ENCODE data around the gene CREBBP.

The CREBBP gene

GRCh38 chr16:3770530-3770929, 110.0 kb downstream of the CREBBP start:
- no peak for TF ChIP-seq EGR1 (IDR thresholded peaks at IDR 0.05)
- TF ChIP-seq YY1 (IDR thresholded peaks at IDR 0.05; ENCODE audit: low read depth) = no peak
- no peak for TF ChIP-seq CEBPB (IDR thresholded peaks at IDR 0.05)
- no peak for TF ChIP-seq CREB1 (IDR thresholded peaks at IDR 0.05; ENCODE audit: low read depth)
- TF ChIP-seq FOXM1 (IDR thresholded peaks at IDR 0.05; ENCODE audit: borderline replicate concordance, low read depth) = no peak
- TF ChIP-seq REST (IDR thresholded peaks at IDR 0.05; ENCODE audit: low read depth) = no peak
- TF ChIP-seq TEAD4 (IDR thresholded peaks at IDR 0.05) = no peak
- no peak for TF ChIP-seq TCF12 (IDR thresholded peaks at IDR 0.05; ENCODE audit: low read depth)
- no peak for TF ChIP-seq ZBTB7A (IDR thresholded peaks at IDR 0.05; ENCODE audit: low read depth)
- TF ChIP-seq USF1 (IDR thresholded peaks at IDR 0.05) = no peak
- TF ChIP-seq EP300 (IDR thresholded peaks at IDR 0.05; ENCODE audit: borderline replicate concordance) = no peak
- TF ChIP-seq TAF1 (IDR thresholded peaks at IDR 0.05; ENCODE audit: low read depth) = no peak
- TF ChIP-seq NFIC (IDR thresholded peaks at IDR 0.05) = no peak
- TF ChIP-seq MAX (IDR thresholded peaks at IDR 0.05) = no peak
- no peak for TF ChIP-seq RAD21 (IDR thresholded peaks at IDR 0.05; ENCODE audit: low read depth)

GRCh38 chr16:3769942-3770341, 110.6 kb downstream of the CREBBP start:
- TF ChIP-seq ZBTB7A (IDR thresholded peaks at IDR 0.05; ENCODE audit: low read depth) = no peak
- TF ChIP-seq USF1 (IDR thresholded peaks at IDR 0.05) = no peak
- TF ChIP-seq CREB1 (IDR thresholded peaks at IDR 0.05; ENCODE audit: low read depth) = no peak
- TF ChIP-seq TEAD4 (IDR thresholded peaks at IDR 0.05) = no peak
- no peak for TF ChIP-seq REST (IDR thresholded peaks at IDR 0.05; ENCODE audit: low read depth)
- no peak for TF ChIP-seq MAX (IDR thresholded peaks at IDR 0.05)
- no peak for TF ChIP-seq RAD21 (IDR thresholded peaks at IDR 0.05; ENCODE audit: low read depth)
- TF ChIP-seq YY1 (IDR thresholded peaks at IDR 0.05; ENCODE audit: low read depth) = no peak

GRCh38 chr16:3769013-3769412, 111.5 kb downstream of the CREBBP start:
- TF ChIP-seq CEBPB (IDR thresholded peaks at IDR 0.05) (no peak), TCF12 (IDR thresholded peaks at IDR 0.05; ENCODE audit: low read depth) (no peak), USF1 (IDR thresholded peaks at IDR 0.05) (no peak), RAD21 (IDR thresholded peaks at IDR 0.05; ENCODE audit: low read depth) (no peak), CREB1 (IDR thresholded peaks at IDR 0.05; ENCODE audit: low read depth) (no peak), MAX (IDR thresholded peaks at IDR 0.05) (no peak), NFIC (IDR thresholded peaks at IDR 0.05) (no peak), EGR1 (IDR thresholded peaks at IDR 0.05) (no peak)

GRCh38 chr16:3767333-3767986, 113.1 kb downstream of the CREBBP start:
- TF ChIP-seq EP300 (IDR thresholded peaks at IDR 0.05; ENCODE audit: borderline replicate concordance) = no peak
- no peak for TF ChIP-seq CEBPB (IDR thresholded peaks at IDR 0.05)
- no peak for TF ChIP-seq REST (IDR thresholded peaks at IDR 0.05; ENCODE audit: low read depth)
- TF ChIP-seq RAD21 (IDR thresholded peaks at IDR 0.05; ENCODE audit: low read depth) = no peak
- no peak for TF ChIP-seq TCF12 (IDR thresholded peaks at IDR 0.05; ENCODE audit: low read depth)
- TF ChIP-seq TAF1 (IDR thresholded peaks at IDR 0.05; ENCODE audit: low read depth) = no peak

All from Ishikawa (cell line).